ENCODE measurements around the gene DNAH11.

Gene DNAH11

GRCh38 chr7:21562385-21562784 lies 19.5 kb downstream of the DNAH11 start:
- TF ChIP-seq, protein P1, sequence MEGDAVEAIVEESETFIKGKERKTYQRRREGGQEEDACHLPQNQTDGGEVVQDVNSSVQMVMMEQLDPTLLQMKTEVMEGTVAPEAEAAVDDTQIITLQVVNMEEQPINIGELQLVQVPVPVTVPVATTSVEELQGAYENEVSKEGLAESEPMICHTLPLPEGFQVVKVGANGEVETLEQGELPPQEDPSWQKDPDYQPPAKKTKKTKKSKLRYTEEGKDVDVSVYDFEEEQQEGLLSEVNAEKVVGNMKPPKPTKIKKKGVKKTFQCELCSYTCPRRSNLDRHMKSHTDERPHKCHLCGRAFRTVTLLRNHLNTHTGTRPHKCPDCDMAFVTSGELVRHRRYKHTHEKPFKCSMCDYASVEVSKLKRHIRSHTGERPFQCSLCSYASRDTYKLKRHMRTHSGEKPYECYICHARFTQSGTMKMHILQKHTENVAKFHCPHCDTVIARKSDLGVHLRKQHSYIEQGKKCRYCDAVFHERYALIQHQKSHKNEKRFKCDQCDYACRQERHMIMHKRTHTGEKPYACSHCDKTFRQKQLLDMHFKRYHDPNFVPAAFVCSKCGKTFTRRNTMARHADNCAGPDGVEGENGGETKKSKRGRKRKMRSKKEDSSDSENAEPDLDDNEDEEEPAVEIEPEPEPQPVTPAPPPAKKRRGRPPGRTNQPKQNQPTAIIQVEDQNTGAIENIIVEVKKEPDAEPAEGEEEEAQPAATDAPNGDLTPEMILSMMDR (conservative IDR thresholded peaks at IDR 0.05): no peak
- no peak for TF ChIP-seq ZFX (IDR thresholded peaks at IDR 0.05)

GRCh38 chr7:21565614-21566013 lies 22.8 kb downstream of the DNAH11 start:
- no peak overlapping the region for H3K27ac ChIP-seq
- TF ChIP-seq, protein P1 (conservative IDR thresholded peaks at IDR 0.05): no peak
- TF ChIP-seq ZFX (IDR thresholded peaks at IDR 0.05): no peak

More at GRCh38 chr7:21562385-21562784, 19.5 kb downstream of the DNAH11 start:
- H3K27ac ChIP-seq: no peak overlapping the region

DNA sequence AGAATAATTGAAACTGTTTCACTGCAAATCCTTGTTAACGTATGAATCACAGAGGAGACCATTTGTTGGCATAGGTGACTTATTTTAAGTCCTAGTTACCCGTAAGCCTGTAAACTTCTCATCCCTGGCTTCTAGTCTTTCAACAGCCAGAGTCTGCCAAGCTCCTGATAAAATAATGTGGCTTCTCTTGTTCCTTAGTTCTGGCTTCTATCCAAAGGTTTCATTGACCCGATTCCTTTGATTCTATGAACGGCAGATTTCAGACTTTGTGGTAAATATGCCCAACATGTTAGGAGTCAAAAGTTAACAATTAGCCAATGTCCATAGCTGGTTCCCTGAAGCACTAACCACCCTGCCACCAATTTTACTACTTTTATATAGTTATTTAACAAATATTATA lies 23.3 kb downstream of the DNAH11 start:
- no peak for TF ChIP-seq ZFX (IDR thresholded peaks at IDR 0.05)
- TF ChIP-seq, protein P1 (conservative IDR thresholded peaks at IDR 0.05): no peak
- H3K27ac ChIP-seq: no peak overlapping the region

DNA sequence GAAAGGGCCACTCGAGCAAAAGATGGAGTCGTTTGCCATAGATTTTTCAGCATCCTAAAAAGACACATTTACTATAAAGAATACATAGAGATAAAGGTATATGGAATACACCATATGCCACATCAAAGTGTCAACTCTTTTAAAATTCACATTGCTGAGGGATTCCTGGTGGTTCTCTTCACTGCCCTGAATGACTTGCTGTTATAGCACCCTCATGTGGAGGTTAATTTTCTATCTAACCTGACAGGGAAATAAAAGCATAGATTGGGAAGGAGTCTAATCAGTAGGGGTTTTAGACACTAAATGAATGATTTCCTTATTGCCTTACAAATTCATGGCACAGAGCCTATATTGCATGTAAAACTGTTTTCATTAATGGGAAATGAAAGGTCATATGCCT lies 25.9 kb downstream of the DNAH11 start:
- TF ChIP-seq, protein P1 (conservative IDR thresholded peaks at IDR 0.05): peak; percentile 45
- no peak for TF ChIP-seq ZFX (IDR thresholded peaks at IDR 0.05)
- no peak overlapping the region for H3K27ac ChIP-seq

DNA sequence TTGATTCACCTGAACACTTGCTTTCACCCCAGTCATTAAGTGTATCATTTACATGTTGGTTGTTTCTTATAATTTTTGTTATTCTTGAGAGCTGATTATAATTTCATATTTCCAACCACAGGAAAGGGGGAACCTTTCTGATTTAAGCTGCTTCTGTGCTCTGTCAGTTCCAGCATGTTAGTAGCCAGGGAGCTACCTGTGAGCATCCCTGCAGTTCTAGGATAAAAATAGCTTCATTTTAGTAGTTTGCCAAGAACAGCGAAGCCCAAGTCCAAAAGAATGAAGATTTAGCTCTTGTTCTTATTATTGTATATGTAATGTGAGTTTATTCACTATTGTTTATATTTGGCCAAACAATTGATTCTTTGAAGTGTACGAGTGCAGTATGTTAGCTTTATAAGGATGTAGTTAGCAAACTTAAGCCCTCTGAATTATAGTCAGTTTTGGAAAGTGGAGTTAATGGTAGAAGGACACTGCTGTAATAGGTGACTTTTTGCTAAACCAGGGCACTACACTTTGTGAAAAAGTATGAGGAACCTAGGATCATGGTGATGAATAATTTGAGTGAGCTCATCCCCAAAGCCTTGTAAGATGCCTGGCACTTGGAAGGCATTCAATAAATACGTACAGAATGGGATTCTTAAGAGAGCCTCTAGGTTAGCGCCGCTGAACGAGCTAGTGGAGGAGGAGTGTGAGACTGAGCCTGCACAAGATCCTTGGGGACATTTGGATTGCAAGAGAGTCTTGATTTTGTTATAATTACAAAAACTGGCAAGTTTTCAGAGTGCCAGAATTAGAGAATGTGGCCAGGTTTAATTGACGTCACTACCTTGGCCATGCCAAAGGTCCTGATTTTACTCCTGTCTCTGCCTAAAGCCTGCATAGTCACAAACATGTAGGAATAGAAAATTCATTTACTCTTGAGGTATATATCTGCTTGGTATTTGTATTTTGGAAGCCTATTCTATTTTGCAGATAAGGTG lies 29.8 kb downstream of the DNAH11 start:
- no peak overlapping the region for H3K27ac ChIP-seq
- TF ChIP-seq, protein P1 (conservative IDR thresholded peaks at IDR 0.05): no peak
- no peak for TF ChIP-seq ZFX (IDR thresholded peaks at IDR 0.05)

GRCh38 chr7:21579341-21580072 lies 36.7 kb downstream of the DNAH11 start:
- H3K27ac ChIP-seq: no peak overlapping the region
- no peak for TF ChIP-seq ZFX (IDR thresholded peaks at IDR 0.05)
- TF ChIP-seq, protein P1 (conservative IDR thresholded peaks at IDR 0.05): no peak

- peak overlapping the region; percentile 28; the same call in 1 of the 2 replicates for H3K27ac ChIP-seq
- TF ChIP-seq ZFX (IDR thresholded peaks at IDR 0.05): no peak
- TF ChIP-seq, protein P1 (conservative IDR thresholded peaks at IDR 0.05): no peak
Measured at GRCh38 chr7:21580073-21580521, 37.3 kb downstream of the DNAH11 start.

Measured in C4-2B (cell line).